GM21825 (cell line): ENCODE results near the gene SCAMP2.
"Not testable (repeated sequence)": the region's sequence is repeated elsewhere in the genome, so short reads cannot be mapped to it uniquely, and the experiment has no call there.

ENCODE experiments used
- ATAC-seq: cut with Tn5 transposase; IDR thresholded peaks from one replicate; pipeline ENCODE4 v1.9.1; 2021; ENCODE audit warnings: mild to moderate bottlenecking, moderate library complexity; ENCODE audit not compliant: unreplicated experiment

SCAMP2 gene, protein sequence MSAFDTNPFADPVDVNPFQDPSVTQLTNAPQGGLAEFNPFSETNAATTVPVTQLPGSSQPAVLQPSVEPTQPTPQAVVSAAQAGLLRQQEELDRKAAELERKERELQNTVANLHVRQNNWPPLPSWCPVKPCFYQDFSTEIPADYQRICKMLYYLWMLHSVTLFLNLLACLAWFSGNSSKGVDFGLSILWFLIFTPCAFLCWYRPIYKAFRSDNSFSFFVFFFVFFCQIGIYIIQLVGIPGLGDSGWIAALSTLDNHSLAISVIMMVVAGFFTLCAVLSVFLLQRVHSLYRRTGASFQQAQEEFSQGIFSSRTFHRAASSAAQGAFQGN

DNA sequence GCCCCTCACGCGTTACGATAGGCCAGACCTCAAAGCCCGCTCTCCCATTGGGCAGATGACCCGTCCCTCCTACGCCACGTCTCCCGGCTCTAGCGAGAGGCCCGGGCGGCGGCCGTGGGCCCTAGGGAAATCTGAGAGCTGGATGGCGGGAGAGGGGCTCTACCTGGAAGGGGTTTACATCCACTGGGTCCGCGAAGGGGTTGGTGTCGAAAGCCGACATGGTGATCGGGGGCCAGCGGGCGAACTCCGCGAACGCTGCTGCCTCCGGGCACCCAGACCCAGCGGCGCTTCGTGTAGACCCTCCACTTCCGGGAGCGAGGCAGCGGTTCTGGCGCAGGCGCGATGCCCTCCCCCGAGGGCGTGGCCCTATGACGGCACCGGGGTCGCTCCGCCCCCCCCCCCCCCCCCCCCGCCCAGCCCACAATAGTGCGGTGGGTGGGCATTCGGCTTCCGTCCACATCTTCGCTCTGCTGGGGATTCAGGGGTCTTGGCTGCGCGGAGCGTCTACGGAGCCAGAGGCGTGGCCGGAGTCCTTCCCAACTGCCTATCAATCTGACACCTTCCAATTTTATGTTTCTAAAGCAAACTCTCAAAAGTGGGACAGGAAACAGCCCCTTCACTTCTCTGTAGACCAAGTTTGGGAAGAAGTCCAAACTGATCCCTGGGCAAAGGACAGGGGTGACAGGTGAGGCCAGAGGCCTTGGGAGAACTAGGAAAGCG, at the start of gene SCAMP2:
SCAMP2 (minus strand) TSS at position 330 of the 720 bp plus-strand sequence; CDS start at position 220, 110 bp downstream.
- peak; percentile 71 for ATAC-seq

DNA sequence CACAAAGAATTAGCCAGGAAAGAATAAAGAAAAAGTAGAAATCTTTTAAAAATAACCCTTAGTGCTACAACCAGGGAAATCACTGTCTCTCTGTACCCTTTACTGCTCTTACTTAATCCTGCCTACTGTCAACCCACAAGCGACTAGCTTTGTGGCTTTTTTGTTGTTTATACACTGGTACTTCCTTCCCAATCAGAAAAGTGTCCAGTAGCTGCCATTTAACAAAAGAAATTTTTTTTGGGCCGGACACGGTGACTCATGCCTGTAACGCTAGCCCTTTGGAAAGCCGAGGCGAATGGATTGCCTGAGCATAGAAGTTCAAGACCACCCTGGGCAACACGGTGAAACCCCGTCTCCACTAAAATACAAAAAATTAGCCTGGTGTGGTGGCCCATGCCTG, 47.3 kb upstream of the SCAMP2 start:
- no peak for ATAC-seq

DNA sequence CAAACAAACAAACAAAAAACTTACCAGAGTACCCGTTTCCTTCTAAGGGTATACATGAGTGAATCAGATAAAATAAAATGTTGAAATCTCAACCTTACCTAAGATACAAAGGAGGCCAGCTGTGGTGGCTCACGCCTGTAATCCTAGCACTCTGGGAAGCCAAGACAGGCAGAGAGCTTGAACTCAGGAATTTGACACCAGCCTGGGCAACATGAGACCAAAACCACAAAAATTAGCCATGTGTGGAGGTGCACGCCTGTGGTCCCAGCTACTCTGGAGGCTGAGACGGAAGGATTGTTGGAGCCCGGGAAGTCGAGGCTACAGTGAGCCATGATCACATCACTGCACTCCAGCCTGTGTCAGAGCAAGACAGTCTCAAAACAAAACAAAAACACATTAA, 44.5 kb upstream of the SCAMP2 start:
- ATAC-seq, result no peak

DNA sequence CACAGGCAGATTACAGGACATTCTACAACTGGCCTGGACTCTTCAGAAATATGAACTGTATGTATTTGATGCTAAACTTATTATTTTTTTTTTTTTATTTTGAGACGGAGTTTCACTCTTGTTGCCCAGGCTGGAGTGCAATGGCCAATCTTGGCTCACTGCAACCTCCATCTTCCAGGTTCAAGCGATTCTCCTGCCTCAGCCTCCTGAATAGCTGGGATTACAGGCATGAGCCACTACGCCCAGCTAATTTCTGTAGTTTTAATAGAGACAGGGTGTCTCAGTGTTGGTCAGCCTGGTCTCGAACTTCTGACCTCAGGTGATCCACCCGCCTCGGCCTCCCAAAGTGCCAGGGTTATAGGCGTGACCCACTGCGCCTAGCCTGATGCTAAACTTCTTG, 40.6 kb upstream of the SCAMP2 start:
- not testable (repeated sequence) for ATAC-seq

DNA sequence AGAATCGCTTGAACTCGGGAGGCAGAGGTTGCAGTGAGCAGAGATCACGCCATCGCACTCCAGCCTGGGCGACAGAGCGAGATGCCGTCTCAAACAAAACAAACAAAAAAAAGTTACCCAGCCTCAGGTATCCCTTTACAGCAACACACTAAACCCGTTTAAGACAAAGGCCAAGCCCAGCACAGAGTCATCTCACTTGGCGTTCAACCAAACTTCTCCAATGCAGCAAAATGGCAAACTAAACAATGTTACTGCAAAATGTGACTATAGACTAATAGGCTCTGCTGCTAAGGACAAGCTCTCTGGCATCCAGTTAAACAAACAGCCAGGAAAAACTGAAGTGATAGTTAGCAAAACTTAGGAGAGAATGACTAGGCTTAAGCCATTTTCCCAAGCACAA, 39.9 kb upstream of the SCAMP2 start:
- ATAC-seq, result no peak

DNA sequence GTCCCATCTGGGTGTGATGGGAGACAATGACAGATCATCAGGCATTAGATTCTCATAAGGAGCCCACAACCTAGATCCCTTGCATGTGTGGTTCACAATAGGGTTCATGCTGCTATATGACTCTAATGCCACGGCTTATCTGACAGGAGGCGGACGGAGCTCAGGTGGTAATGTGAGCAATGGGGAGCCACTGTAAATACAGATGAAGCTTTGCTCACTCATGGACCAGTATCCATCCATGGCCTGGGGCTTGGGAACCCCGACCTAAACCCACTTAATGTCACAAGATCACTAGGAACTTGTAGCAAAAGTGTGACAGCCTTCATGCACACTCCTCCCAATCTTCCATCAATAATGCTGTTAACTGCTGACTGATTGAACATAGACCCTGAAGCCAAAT, 35.5 kb upstream of the SCAMP2 start:
- no peak for ATAC-seq

DNA sequence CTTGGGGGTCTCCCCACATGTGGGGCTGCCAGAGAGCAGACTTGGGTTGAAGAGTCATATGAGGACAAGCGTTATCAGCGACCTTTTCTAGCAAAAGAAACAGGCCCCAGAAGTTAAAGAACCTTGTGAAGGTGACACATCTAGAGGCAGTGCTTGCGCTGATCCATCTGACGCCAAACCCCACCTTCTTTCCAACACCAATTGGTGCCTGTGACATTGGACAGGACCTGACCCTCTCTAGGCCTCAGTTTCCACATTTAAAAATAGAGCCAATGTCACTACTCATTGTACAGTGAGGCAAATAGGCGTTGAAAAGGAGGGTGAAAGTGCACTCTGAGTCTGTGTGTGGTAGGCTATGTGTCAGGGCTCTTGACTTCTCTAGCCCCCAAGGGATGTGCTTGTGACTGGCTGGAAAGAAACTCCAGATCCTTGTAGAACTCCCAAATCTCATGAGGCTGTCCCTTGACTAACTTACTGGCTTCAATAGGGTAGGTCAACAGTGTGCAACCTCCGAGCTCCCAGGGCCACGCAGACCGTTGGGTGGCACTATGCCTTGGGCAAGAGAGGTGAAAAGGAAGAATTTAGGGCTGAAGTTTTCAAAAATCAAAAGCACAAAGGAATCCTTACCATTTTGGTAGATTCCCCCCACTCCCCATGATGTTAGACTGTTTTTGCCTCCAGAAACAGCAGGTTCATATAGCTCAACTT, 34.2 kb upstream of the SCAMP2 start:
- no peak for ATAC-seq

DNA sequence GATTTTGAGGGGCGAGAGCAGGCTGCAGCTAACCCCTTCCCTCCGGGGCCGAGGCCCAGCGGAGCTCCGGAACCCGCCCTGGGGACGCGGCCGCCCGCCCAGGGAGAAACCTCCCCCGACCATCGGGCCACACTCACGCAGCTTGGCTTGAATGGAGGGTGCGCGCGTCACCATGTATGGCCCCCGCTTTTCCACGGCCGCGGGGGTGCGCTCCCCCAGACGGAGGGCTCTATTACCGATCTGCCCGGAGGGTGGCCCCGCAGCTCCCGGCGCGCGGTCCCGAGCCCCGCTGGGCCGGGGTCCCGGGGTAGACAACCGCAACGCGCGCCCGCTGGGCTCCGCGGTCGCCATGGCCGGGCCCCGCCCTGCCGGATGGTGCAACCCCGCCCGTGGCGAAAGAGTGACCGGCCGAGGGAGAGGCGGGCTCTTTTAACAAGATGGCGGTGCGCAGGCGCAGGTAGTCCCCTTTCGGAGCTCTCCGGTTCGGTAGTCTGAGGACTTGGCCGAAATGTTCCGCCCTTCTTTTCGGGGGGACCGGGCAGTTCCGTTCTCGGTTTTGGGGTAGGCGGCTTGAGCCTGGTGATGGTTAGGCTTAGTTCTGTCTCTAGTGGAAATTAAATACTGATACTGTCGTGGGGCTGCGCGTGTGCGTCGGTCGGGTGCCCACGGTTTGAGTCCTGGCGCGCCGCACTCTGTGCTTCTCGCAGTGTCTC, 33.4 kb upstream of the SCAMP2 start, which contains the start of gene FAM219B:
FAM219B (minus strand) TSS at position 402 of the 713 bp plus-strand sequence; CDS start at position 351, 51 bp downstream.
- ATAC-seq, result peak; percentile 72

DNA sequence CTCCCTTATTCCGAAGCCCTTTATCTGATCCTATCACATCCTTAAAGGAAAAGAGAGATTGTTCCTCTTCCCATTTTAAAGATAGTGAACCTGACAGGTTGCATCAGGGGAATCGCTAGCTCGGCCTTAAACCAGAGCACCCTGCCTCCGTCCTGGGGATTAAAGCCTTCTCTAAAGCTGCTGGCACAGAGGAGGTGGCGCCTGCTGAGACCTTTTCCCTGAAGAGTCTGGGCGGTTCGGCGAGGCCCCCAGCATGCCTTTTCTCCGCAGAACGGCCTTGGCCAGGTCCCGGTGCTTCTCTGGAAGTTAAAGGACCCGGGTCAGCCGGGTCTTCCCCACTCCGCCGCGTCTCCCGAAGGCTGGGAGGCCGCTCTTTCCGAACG, 32.9 kb upstream of the SCAMP2 start:
- peak; percentile 11 for ATAC-seq

DNA sequence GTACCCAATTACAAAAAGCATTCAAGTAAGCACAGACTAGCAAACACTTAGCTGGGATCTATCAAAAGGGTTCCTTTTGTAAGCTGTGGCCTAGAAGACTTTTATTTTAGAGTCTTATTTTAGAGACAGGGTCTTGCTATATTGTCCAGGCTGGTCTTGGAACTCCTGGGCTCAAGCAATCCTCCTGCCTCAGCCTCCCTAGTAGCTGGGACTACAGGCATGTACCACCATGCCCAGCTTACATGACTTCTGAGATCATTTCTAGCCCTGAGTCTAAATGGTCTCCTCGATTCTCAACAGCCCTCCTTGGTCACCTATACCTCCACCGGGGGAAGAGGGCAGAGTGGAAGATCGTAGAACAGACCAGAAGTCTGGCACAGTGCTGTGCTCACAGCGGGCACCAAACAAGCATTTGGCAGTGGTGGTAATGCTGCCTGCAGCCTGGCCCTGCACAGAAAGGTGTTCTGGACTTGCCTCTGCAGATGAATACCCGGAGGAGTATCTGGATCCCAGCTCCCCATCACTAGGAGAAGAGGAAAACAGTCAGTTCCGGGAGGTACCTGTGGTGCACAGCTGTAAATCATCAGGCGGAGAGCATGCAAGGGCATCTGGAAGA, 31.1 kb upstream of the SCAMP2 start:
- ATAC-seq, result no peak

DNA sequence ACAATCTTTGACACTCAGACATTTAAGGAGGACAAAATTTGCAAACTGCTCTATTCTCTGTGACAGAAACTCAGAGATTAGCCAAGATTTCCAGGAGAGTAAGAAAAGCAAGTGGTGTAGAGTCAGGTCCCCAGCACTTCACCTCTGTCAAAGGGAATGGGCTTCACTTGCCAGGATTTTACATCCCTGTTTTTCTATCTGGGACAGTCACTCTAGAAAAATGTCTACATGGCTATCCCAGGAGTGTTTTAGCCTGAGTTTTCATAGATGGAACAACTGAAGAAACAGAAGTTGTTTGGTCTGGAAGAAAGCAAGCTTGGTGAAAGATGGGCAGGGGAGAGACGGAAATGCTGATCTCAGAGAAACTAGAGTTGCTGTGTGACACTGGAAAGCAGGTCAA, 30.5 kb upstream of the SCAMP2 start:
- ATAC-seq, result no peak

DNA sequence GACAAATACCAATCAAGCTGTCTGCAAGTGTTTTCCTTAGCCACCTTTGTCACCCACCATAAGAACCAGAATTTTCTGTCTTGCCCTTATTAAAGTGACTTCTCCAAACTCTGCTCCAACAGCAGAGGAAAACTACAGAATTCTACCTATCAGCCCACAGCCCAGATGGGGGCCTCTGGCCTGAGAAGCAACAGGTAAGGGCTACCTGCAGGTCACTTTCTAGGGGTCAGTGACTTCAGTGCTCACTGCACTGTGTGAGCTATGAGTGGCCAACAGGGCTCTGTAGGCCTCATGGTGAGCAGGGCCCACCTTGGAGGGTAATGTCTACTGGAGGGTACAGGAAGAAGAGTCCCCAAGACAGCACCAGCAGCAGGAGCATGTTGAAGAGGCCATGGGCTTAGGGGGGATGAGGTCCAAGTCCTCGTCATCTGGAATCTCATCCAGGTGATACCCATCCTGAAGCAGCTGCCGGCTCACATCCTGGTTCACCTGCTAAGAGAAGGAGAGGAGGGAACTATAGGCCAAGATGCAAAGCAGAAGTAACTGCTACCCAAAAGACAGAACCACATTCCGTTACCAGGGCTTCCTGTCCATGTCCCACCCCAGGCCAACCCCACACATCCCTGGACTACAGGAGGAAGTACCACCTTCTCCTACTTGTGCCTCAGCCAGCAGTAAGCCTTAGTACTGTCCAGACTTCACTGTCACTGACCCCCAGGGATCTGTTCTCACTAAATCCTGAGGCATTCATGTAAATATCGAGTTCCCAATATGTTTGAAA, 29.3 kb upstream of the SCAMP2 start:
- ATAC-seq, result no peak

DNA sequence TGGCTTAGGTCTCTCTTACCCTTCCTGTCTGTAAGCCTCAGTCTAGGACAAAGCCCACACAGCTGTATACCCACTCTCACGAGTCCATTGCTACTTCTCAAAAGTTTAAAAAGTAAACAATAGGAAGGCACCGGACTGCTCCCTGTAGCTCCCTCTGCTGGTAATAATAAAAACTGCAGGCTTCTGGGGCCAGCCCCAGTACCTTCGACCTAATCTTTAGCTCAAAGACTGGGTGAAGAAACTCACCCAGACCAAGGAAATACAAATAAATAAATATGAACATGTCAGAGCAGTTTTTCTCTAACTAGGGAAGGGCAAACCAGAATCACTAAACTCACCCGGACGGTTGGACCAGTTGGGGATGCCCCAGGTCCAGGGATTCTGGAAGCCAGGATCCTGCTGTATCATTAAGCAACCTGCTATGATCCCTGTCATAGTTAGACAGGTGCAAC, 28.5 kb upstream of the SCAMP2 start:
- no peak for ATAC-seq

DNA sequence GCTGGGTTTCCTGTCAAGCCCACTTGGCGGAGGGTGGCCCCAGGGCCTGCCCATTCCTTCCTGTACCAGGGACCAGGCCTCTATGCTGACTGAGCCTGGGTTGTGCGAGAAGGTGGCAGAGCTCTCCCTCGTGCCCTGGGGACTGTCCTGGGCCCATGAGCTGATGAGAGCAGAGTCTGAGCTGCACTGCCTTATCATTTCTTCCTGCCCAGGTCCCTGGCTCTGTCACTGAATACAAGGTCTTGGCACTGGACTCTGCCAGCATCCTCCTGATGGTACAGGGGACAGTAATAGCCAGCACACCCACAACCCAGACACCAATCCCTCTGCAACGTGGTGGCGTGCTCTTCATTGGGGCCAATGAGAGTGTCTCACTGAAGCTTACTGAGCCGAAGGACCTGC, 24.1 kb upstream of the SCAMP2 start:
- ATAC-seq, result no peak

DNA sequence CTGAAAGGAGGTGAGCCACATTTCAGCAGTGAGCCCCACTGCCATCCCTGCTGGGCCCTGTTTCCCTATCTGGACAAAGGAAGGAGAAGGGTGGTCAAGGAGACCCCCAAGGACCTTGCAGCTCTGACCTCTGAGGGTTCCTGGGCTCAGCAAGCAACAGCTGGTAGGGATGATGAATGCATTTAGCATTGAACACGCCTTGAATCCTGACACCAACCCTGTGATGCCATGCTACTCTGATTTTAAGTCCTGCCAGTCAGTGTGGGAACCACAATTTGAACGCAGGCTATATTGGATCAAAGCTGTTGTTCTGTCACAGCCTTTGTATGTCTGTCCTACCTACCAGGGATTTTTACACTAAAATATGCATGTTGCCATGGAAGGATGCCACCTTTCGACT, 23.2 kb upstream of the SCAMP2 start:
- ATAC-seq, result no peak

DNA sequence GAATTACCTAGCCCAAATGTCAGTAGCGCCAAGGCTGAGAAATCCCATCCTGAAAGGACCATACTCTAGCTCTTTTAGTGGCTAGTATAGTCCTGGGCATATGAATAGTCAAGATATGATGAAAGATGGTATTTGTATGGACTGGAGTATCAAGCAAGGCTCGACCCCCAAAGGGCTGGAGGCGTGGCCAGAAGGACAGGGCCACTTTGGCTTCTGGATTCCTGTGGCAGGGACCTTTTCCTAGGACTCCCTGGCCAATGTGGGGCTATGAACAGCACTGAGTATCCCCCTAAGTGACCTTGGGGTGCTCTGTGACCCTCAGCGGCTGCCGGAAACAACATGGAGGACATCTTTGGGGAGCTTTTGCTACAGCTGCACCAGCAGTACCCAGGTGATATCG, 22.7 kb upstream of the SCAMP2 start:
- ATAC-seq, result no peak

DNA sequence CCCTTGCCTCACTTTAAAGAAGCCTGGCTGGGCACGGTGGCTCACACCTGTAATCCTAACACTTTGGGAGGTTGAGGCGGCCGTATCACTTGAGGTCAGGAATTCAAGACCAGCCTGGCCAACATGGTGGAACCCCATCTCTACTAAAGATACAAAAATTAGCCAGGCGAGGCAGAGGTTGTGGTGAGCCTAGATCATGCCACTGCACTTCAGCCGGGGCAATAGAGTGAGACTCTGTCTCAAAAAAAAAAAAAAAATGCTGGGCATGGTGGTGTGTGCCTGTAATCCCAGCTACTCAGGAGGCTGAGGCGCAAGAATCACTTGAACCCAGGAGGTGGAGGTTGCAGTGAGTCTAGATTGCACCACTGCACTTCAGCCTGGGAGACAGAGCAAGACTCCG, 21.2 kb upstream of the SCAMP2 start:
- ATAC-seq, result not testable (repeated sequence)

DNA sequence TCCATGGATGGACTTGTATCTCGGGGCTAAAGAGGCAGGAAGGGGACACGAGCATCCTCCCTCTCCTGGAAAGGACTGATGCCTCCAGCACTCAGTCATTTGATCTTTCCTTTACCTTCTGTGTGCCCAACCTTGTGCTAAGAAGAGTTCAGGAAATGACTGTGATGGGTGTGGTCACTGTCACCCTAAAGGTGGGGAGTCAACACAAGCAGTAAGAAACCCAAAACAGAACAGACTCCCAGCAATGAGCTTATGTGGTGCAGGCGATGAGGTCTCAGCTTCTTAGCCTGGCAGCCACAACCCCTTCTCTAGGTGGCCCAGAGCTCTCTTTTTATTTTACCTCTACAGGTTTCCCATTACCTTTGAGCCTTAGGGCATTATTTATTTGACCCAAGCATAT, 20.5 kb upstream of the SCAMP2 start:
- no peak for ATAC-seq

DNA sequence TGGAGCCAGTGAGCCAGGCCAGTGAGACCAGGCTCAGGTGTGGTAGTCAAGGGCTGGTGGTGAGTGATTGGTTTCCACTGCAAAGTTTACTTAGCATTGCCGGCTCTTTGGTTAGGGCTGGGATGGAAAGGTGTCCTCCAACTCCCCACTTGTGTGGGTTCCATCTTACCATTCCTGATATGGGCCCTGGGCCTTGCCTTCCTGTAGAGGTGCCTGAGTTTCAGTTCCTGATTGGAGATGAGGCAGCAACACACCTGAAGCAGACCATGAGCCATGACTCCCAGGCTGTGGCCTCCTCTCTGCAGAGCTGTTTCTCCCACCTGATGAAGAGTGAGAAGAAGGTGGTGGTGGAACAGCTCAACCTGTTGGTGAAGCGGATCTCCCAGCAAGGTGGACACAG, 19.8 kb upstream of the SCAMP2 start:
- no peak for ATAC-seq

DNA sequence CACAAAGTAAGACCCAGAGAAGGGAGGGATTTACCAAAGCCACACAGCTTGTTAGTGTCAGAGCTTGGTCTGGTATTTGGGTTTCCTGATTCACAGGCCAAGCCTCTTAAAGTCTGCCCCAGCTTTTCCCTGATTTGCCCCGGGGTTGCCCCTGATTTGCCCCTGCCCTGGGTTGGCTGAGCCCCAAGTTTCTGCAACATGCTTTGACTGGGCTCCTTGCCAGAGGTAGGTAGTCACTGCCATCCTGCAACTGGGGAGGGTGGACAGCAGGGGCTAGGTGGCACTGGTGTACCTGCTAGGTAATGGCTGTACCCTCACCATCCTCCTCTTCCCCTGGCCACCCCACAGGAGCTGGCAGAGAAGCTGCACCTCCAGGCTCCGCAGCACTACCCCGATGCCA, 19.1 kb upstream of the SCAMP2 start:
- ATAC-seq, result no peak
